A549 (cell line): Measurements from ENCODE around the gene ZSWIM9. TPM values are rescaled to one million over a fixed set of nuclear protein-coding genes. Genes with fewer than 3 reads are reported as not detected.
A peak's percentile ranks its signal among the peaks of the same experiment; 100 is the strongest.

Source experiments
- ATAC-seq, 2 experiments: fragments of 200-7000 bp in 1 of 2; fragments of >200 bp in 1 of 2; cut with Nextera tagmentation in 1 of 2; cut with Tn5 transposase in 1 of 2; 3 replicates each; pipeline versions ENCODE4 v1.8.0 to v1.9.1; 2018 to 2020; ENCODE audit warnings: mild to moderate bottlenecking in 1 of 2, moderate library complexity in 1 of 2
- CTCF ChIA-PET: fragments of 300-600 bp; sonication (Branson Sonifier 250); formaldehyde crosslinking; extraction: SDS; loops from one replicate; lab custom pipeline; 2021; ENCODE audit warnings: antibody characterized with exemption, inconsistent platforms; lab: Yijun Ruan, JAX
- POLR2A ChIA-PET: fragments of 350-600 bp; formaldehyde crosslinking; extraction: SDS; loops from one replicate; lab custom pipeline; 2021; ENCODE audit warnings: antibody characterized with exemption, inconsistent platforms; lab: Yijun Ruan, JAX
- DNase-seq, 2 experiments: peaks; one replicate each; pipeline versions ENCODE4 v3.0.0 to v3.0.0-alpha.2; 2011 to 2016; ENCODE audit warnings: low read depth in 1 of 2, low spot score in 1 of 2
- FAIRE-seq: peaks from 2 replicates; lab custom pipeline; 2011; peaks lifted over from hg19 to GRCh38; lab: Jason Lieb, UNC
- H3K27ac ChIP-seq, 2 experiments: fragments of >200 bp; sonication (Bioruptor Twin); formaldehyde crosslinking; 3 replicates each; pipeline ENCODE4 v1.5.1; 2016 to 2017
- H3K4me1 ChIP-seq: fragments of >200 bp; sonication (Bioruptor Twin); formaldehyde crosslinking; 3 replicates; pipeline ENCODE4 v1.6.1; 2016
- H3K4me2 ChIP-seq: fragments of >200 bp; sonication (Bioruptor Twin); formaldehyde crosslinking; 3 replicates; pipeline ENCODE4 v1.6.1; 2016
- H3K4me3 ChIP-seq: fragments of >200 bp; sonication (Bioruptor Twin); formaldehyde crosslinking; 3 replicates; pipeline ENCODE4 v1.5.1; 2016
- H3K9me3 ChIP-seq: fragments of >200 bp; sonication (Bioruptor Twin); formaldehyde crosslinking; 3 replicates; pipeline ENCODE4 v1.6.1; 2016
- CBX2 ChIP-seq: fragments of 200-600 bp; sonication (generic); IDR thresholded peaks from 2 replicates; pipeline ENCODE4 v1.6.1; 2016; ENCODE audit warnings: low read depth, mild to moderate bottlenecking, borderline replicate concordance
- CEBPB ChIP-seq, 2 experiments: fragments of >200 bp in 1 of 2; sonication (Bioruptor Twin) in 1 of 2; formaldehyde crosslinking in 1 of 2; IDR thresholded peaks; 2 replicates each; pipeline ENCODE4 v1.6.1; 2012 to 2016
- FOSB ChIP-seq: fragments of 250-450 bp; sonication (Bioruptor Pico); IDR thresholded peaks from 2 replicates; pipeline ENCODE4 v1.5.0; 2020; ENCODE audit warnings: mild to moderate bottlenecking, moderate library complexity
- HEYL ChIP-seq: fragments of 250-450 bp; sonication (Bioruptor Pico); IDR thresholded peaks from 2 replicates; pipeline ENCODE4 v1.8.0; 2021; ENCODE audit warnings: mild to moderate bottlenecking, moderate library complexity
- HOXB13 ChIP-seq: fragments of 250-450 bp; sonication (Bioruptor Pico); IDR thresholded peaks from 2 replicates; pipeline ENCODE4 v1.5.0; 2020; ENCODE audit warnings: low read depth, mild to moderate bottlenecking, moderate library complexity
- JUN ChIP-seq, 2 experiments: fragments of >200 bp; sonication (Bioruptor Twin); formaldehyde crosslinking; IDR thresholded peaks; 2 replicates in 1 of 2; 3 replicates in 1 of 2; pipeline ENCODE4 v1.6.1; 2016 to 2017
- KDM5A ChIP-seq: fragments of 200-600 bp; sonication (generic); IDR thresholded peaks from 2 replicates; pipeline ENCODE4 v1.6.1; 2016; ENCODE audit warnings: antibody characterized with exemption, mild to moderate bottlenecking
- MAFK ChIP-seq: fragments of 450-650 bp; IDR thresholded peaks from 2 replicates; pipeline ENCODE4 v1.6.1; 2014; ENCODE audit not compliant: partially characterized antibody
- PHF8 ChIP-seq: fragments of 200-600 bp; sonication (generic); IDR thresholded peaks from 2 replicates; pipeline ENCODE4 v1.6.1; 2016; ENCODE audit warnings: low read depth, mild to moderate bottlenecking, antibody characterized with exemption, moderate library complexity, borderline replicate concordance
- RFX5 ChIP-seq: fragments of 450-650 bp; IDR thresholded peaks from 2 replicates; pipeline ENCODE4 v1.7.1; 2014; ENCODE audit warnings: antibody characterized with exemption, mild to moderate bottlenecking, moderate library complexity
- ZNF302 ChIP-seq: fragments of 250-450 bp; sonication (Bioruptor Pico); IDR thresholded peaks from 2 replicates; pipeline ENCODE4 v1.9.0; 2021; ENCODE audit warnings: inconsistent platforms, mild to moderate bottlenecking, moderate library complexity
- ZSCAN20 ChIP-seq: fragments of 250-450 bp; sonication (Bioruptor Pico); IDR thresholded peaks from 2 replicates; pipeline ENCODE4 v1.8.0; 2022; ENCODE audit warnings: mild to moderate bottlenecking, moderate library complexity
- WGBS: methylation state at CpG from one replicate; pipeline ENCODE4 v1.1.6; 2017; ENCODE audit errors: missing lambda C conversion rate; 5-methylcytosine and 5-hydroxymethylcytosine counted together
- polyA plus RNA-seq, 4 experiments: library from polyadenylated mRNA; depleted of rRNA in 3 of 4; stranded (reverse); fragments of >200 nt; fragmentation: RNase III in 1 of 4; extraction: RNeasy Plus Mini Kit Qiagen cat#74134 plus additional on column Dnase treatment in 1 of 4; gene quantifications; 2 replicates in 3 of 4; 3 replicates in 1 of 4; pipeline ENCODE4 v1.2.3, GENCODE V29; 2011 to 2017
- TF ChIP-seq, protein P1 (sequence below): fragments of >200 bp; sonication (Bioruptor Twin); formaldehyde crosslinking; IDR thresholded peaks from 3 replicates; pipeline ENCODE4 v1.5.1; 2016
- TF ChIP-seq, protein P2 (sequence below): fragments of 250-450 bp; sonication (Bioruptor Pico); IDR thresholded peaks from 2 replicates; pipeline ENCODE4 v1.5.0; 2021; ENCODE audit warnings: mild to moderate bottlenecking, moderate library complexity, borderline replicate concordance
- TF ChIP-seq, protein P3 (sequence below): fragments of 450-650 bp; IDR thresholded peaks from 2 replicates; pipeline ENCODE4 v1.6.1; 2014; ENCODE audit warnings: antibody characterized with exemption
- TF ChIP-seq, protein P4 (sequence below): IDR thresholded peaks from 2 replicates; pipeline ENCODE4 v1.6.1; 2012; ENCODE audit warnings: low read depth, borderline replicate concordance
- TF ChIP-seq, protein P5 (sequence below): IDR thresholded peaks from 2 replicates; pipeline ENCODE4 v1.6.1; 2012
- TF ChIP-seq, protein P6 (sequence below): fragments of 200-600 bp; sonication (generic); IDR thresholded peaks from 2 replicates; pipeline ENCODE4 v1.6.1; 2016; ENCODE audit warnings: antibody characterized with exemption, mild to moderate bottlenecking, moderate library complexity

ZSWIM9 gene
- polyA plus RNA-seq, 2 of the 4 experiments (the other 2 are of a cell fraction): 1.2 to 13.4 TPM

DNA sequence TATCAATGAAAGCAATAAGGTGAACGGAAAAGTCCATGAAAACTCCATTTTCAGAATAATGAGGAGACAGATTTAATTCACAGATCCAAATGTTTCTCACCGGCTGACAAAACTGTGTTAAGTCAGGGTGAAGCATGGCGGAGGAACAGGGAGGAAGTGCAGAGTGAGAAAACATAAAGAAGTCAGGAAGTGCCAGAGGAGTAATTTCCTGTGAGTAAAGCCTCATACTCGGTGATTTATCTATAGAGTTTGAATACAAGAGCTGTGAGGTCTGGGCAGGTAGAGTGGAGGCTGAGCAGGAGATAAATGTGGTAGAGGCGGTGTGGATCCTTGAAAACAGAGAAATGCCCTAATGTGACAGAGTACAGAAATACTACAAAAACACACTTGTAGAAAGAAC is 73.8 kb downstream of the ZSWIM9 start:
- WGBS: 83% methylated on average over 5 of the region's 5 CpGs
- peak; percentile 79 for FAIRE-seq
- ATAC-seq: no peak
- Histone ChIP-seq H3K4me1 (peaks cover 4% of the 10 kb centered on the region; the same call in 1 of the 3 replicates), H3K9me3 (no peaks in the 10 kb centered on the region), H3K4me2 (no peak overlapping the region), H3K27ac (no peak overlapping the region)
- TF ChIP-seq, protein P1, sequence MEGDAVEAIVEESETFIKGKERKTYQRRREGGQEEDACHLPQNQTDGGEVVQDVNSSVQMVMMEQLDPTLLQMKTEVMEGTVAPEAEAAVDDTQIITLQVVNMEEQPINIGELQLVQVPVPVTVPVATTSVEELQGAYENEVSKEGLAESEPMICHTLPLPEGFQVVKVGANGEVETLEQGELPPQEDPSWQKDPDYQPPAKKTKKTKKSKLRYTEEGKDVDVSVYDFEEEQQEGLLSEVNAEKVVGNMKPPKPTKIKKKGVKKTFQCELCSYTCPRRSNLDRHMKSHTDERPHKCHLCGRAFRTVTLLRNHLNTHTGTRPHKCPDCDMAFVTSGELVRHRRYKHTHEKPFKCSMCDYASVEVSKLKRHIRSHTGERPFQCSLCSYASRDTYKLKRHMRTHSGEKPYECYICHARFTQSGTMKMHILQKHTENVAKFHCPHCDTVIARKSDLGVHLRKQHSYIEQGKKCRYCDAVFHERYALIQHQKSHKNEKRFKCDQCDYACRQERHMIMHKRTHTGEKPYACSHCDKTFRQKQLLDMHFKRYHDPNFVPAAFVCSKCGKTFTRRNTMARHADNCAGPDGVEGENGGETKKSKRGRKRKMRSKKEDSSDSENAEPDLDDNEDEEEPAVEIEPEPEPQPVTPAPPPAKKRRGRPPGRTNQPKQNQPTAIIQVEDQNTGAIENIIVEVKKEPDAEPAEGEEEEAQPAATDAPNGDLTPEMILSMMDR: no peak
- TF ChIP-seq HEYL (CRISPR knock-in tag) (no peak), ZSCAN20 (no peak)
- TF ChIP-seq, protein P2, sequence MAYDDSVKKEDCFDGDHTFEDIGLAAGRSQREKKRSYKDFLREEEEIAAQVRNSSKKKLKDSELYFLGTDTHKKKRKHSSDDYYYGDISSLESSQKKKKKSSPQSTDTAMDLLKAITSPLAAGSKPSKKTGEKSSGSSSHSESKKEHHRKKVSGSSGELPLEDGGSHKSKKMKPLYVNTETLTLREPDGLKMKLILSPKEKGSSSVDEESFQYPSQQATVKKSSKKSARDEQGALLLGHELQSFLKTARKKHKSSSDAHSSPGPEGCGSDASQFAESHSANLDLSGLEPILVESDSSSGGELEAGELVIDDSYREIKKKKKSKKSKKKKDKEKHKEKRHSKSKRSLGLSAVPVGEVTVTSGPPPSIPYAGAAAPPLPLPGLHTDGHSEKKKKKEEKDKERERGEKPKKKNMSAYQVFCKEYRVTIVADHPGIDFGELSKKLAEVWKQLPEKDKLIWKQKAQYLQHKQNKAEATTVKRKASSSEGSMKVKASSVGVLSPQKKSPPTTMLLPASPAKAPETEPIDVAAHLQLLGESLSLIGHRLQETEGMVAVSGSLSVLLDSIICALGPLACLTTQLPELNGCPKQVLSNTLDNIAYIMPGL (CRISPR knock-in tag): no peak
- TF ChIP-seq, all 56 proteins: peak for 0
- DNase-seq: no peak
- H3K4me3 ChIP-seq: no peak overlapping the region
- CTCF ChIA-PET: interaction anchor here (0.7 to 1.1 kb wide), 2 partner anchors 91 to 281 kb away, joined by 3 to 4 read pairs; no protein-coding TSS in a partner anchor
- POLR2A ChIA-PET: interaction anchor here (1.0 kb wide), 1 partner anchor 40 kb away, joined by 3 read pairs; no protein-coding TSS in a partner anchor

DNA sequence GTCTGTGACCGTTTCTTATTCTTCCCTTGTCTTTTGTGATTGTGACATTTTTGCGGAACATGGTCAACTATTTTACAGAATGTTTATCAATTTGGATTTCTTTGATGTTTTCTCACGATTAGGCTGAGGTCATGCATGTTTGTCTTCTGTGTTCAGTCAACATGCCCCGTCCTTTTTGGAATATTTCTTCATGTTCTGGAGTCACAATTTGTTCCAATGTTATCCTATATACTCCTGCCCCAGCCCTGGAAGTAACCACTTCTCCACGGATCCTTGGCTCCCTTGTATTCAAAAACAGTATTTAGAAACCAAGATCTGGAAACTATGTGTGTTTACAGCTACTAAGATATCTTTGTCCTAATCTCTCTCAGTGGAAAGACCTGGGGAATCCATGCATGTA is 75.6 kb downstream of the ZSWIM9 start:
- Histone ChIP-seq H3K27ac (no peak overlapping the region), H3K9me3 (no peaks in the 10 kb centered on the region), H3K4me2 (no peak overlapping the region), H3K4me1 (no peaks in the 10 kb centered on the region)
- CTCF ChIA-PET: interaction anchor here (1.2 to 1.6 kb wide), 2 partner anchors 14 to 88 kb away, joined by 4 to 5 read pairs; no protein-coding TSS in a partner anchor
- 83% methylated on average over 5 of the region's 5 CpGs for WGBS
- FAIRE-seq (peak; percentile 86), DNase-seq (no peak)
- TF ChIP-seq RFX5 (no peak), HOXB13 (CRISPR knock-in tag) (no peak), JUN (IDR thresholded peaks at IDR 0.05) (no peak), CEBPB (IDR thresholded peaks at IDR 0.05) (no peak), KDM5A (no peak), CBX2 (no peak), ZNF302 (CRISPR knock-in tag) (no peak)
- TF ChIP-seq, protein P3, sequence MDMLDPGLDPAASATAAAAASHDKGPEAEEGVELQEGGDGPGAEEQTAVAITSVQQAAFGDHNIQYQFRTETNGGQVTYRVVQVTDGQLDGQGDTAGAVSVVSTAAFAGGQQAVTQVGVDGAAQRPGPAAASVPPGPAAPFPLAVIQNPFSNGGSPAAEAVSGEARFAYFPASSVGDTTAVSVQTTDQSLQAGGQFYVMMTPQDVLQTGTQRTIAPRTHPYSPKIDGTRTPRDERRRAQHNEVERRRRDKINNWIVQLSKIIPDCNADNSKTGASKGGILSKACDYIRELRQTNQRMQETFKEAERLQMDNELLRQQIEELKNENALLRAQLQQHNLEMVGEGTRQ: no peak
- TF ChIP-seq, protein P4, sequence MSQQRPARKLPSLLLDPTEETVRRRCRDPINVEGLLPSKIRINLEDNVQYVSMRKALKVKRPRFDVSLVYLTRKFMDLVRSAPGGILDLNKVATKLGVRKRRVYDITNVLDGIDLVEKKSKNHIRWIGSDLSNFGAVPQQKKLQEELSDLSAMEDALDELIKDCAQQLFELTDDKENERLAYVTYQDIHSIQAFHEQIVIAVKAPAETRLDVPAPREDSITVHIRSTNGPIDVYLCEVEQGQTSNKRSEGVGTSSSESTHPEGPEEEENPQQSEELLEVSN: no peak
- TF ChIP-seq, protein P5, sequence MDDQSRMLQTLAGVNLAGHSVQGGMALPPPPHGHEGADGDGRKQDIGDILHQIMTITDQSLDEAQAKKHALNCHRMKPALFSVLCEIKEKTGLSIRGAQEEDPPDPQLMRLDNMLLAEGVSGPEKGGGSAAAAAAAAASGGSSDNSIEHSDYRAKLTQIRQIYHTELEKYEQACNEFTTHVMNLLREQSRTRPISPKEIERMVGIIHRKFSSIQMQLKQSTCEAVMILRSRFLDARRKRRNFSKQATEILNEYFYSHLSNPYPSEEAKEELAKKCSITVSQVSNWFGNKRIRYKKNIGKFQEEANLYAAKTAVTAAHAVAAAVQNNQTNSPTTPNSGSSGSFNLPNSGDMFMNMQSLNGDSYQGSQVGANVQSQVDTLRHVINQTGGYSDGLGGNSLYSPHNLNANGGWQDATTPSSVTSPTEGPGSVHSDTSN: no peak
- TF ChIP-seq, all 56 proteins: peak for 0
- POLR2A ChIA-PET: no interaction called here
- no peak overlapping the region for H3K4me3 ChIP-seq
- no peak for ATAC-seq

DNA sequence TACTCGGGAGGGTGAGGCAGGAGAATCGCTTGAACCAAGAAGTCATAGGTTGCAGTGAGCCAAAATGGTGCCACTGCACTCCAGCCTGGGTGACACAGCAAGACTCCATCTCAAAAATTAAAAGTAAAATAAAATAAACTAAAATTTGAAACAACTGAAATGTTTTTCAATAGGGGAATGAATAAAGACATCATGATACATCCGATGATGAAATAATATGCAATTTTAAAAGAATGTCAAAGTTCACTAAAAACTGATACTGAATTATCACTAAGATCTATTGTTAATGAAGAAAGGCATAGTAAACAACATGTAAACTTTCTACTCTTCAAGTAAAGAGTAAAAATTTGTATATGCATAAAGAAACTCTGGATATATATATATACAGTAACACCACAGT is 76.7 kb downstream of the ZSWIM9 start:
- H3K4me1 ChIP-seq: no peaks in the 10 kb centered on the region
- H3K9me3 ChIP-seq: no peaks in the 10 kb centered on the region
- H3K27ac ChIP-seq: no peak overlapping the region
- 95% methylated on average over 3 of the region's 3 CpGs for WGBS
- no peak overlapping the region for H3K4me3 ChIP-seq
- no peak overlapping the region for H3K4me2 ChIP-seq
- ChIA-PET CTCF (interaction anchor here (1.2 to 1.6 kb wide), 2 partner anchors 13 to 87 kb away, joined by 4 to 5 read pairs; no protein-coding TSS in a partner anchor), POLR2A (no interaction called here)
- TF ChIP-seq MAFK: no peak
- TF ChIP-seq, protein P6, sequence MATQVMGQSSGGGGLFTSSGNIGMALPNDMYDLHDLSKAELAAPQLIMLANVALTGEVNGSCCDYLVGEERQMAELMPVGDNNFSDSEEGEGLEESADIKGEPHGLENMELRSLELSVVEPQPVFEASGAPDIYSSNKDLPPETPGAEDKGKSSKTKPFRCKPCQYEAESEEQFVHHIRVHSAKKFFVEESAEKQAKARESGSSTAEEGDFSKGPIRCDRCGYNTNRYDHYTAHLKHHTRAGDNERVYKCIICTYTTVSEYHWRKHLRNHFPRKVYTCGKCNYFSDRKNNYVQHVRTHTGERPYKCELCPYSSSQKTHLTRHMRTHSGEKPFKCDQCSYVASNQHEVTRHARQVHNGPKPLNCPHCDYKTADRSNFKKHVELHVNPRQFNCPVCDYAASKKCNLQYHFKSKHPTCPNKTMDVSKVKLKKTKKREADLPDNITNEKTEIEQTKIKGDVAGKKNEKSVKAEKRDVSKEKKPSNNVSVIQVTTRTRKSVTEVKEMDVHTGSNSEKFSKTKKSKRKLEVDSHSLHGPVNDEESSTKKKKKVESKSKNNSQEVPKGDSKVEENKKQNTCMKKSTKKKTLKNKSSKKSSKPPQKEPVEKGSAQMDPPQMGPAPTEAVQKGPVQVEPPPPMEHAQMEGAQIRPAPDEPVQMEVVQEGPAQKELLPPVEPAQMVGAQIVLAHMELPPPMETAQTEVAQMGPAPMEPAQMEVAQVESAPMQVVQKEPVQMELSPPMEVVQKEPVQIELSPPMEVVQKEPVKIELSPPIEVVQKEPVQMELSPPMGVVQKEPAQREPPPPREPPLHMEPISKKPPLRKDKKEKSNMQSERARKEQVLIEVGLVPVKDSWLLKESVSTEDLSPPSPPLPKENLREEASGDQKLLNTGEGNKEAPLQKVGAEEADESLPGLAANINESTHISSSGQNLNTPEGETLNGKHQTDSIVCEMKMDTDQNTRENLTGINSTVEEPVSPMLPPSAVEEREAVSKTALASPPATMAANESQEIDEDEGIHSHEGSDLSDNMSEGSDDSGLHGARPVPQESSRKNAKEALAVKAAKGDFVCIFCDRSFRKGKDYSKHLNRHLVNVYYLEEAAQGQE: no peak
- TF ChIP-seq FOSB (CRISPR knock-in tag): no peak
- no peak for TF ChIP-seq PHF8
- ATAC-seq (no peak), DNase-seq (no peak), FAIRE-seq (no peak)
